Mucosa of descending colon (tissue), 3 donors: ENCODE data around the gene HIPK4. TPM values are rescaled to one million over a fixed set of nuclear protein-coding genes. Genes with fewer than 3 reads are reported as not detected.
A peak's percentile ranks its signal among the peaks of the same experiment; 100 is the strongest.

Experiments
- ATAC-seq: fragments of 200-7000 bp; cut with Tn5 transposase; one replicate; pipeline ENCODE4 v1.9.1; 2020; ENCODE audit warnings: mild to moderate bottlenecking, moderate library complexity
- DNase-seq, 3 donors: peaks; one replicate each; pipeline ENCODE4 v3.0.0-alpha.2; 2020
- H3K36me3 ChIP-seq: fragments of 200-600 bp; one replicate; pipeline ENCODE4 v1.8.0; 2021; ENCODE audit warnings: low read depth, mild to moderate bottlenecking
- H3K4me1 ChIP-seq: fragments of 200-600 bp; one replicate; pipeline ENCODE4 v1.8.0; 2021; ENCODE audit warnings: low read depth, mild to moderate bottlenecking
- H3K4me3 ChIP-seq: fragments of 200-600 bp; one replicate; pipeline ENCODE4 v1.8.0; 2021; ENCODE audit warnings: mild to moderate bottlenecking
- H3K9me3 ChIP-seq: fragments of 200-600 bp; one replicate; pipeline ENCODE4 v1.8.0; 2021; ENCODE audit warnings: mild to moderate bottlenecking
- CTCF ChIP-seq: fragments of 200-600 bp; IDR thresholded peaks from one replicate; pipeline ENCODE4 v1.8.0; 2022; ENCODE audit warnings: antibody characterized with exemption, mild to moderate bottlenecking
- intact Hi-C, 2 donors: fragments of 100-400 bp; cut with DNase I in 1 of 2; cut with micrococcal nuclease in 1 of 2; formaldehyde crosslinking; loops; one replicate each; pipeline versions ENCODE4 v1.11.0 to v1.11.1; 2022; cut with DNase I, micrococcal nuclease
- total RNA-seq, 3 donors: library from RNA; stranded (reverse); fragmentation: NEBNext Ultra II Directional in 2 of 3; extraction: Animal tissue kit (Norgen Biotek cat#: 25700) in 2 of 3; gene quantifications; one replicate each; pipeline versions ENCODE4 v1.2.1 to v1.2.4, GENCODE V29; 2021 to 2023
- donor health status: DM: no; HTN: no; CAD: no; lungs with moderate emphysema.
- donor health status: DM: no; HTN: no; CAD: no.
- donor health status: DM: no; HTN: yes; CAD: no.

Gene HIPK4
- total RNA-seq, 3 donors from 2014 or later, result 0.19 TPM; not detected in 2

- intact Hi-C loops, result no loop called here
Measured at GRCh38 chr19:40425450-40426287, 35.7 kb upstream of the HIPK4 start, which contains the start of gene SERTAD1. Gene SERTAD1, minus strand, starts transcription at chr19:40425992. Its CDS starts 2,446 bp downstream, at chr19:40423546.

GRCh38 chr19:40424637-40425449, 34.9 kb upstream of the HIPK4 start:
- intact Hi-C loops, result no loop called here
- TF ChIP-seq CTCF, result no peak
- H3K9me3 ChIP-seq, result no peaks in the 10 kb centered on the region
- H3K4me3 ChIP-seq, result peak overlapping the region; percentile 85
- H3K36me3 ChIP-seq, result no peaks in the 10 kb centered on the region
- peak in 2 of 3 donors; percentile 50 to 55 for DNase-seq
- no peak for ATAC-seq
- peaks cover 18% of the 10 kb centered on the region for H3K4me1 ChIP-seq

More at GRCh38 chr19:40425450-40426287, 35.7 kb upstream of the HIPK4 start, which contains the start of gene SERTAD1:
- Histone ChIP-seq H3K9me3 (no peaks in the 10 kb centered on the region), H3K4me3 (peak within 1 kb of the TSS; percentile 85), H3K36me3 (no peaks in the 10 kb centered on the region), H3K4me1 (peaks cover 18% of the 10 kb centered on the region)
- TF ChIP-seq CTCF, result peak; percentile 44
- DNase-seq (peak; percentile 100), ATAC-seq (peak; percentile 88)

GRCh38 chr19:40423938-40424337, 34.0 kb upstream of the HIPK4 start:
- DNase-seq (no peak), ATAC-seq (no peak)
- intact Hi-C loops, result no loop called here
- H3K9me3 ChIP-seq, result no peaks in the 10 kb centered on the region
- no peaks in the 10 kb centered on the region for H3K36me3 ChIP-seq
- H3K4me3 ChIP-seq, result no peak overlapping the region
- no peak for TF ChIP-seq CTCF
- peaks cover 18% of the 10 kb centered on the region for H3K4me1 ChIP-seq

GRCh38 chr19:40422748-40423566, 33.0 kb upstream of the HIPK4 start:
- ATAC-seq, result no peak
- peak in 1 of 3 donors; percentile 27 for DNase-seq
- intact Hi-C loops, result no loop called here

More at GRCh38 chr19:40422748-40423566, 33.0 kb upstream of the HIPK4 start:
- Histone ChIP-seq H3K4me3 (no peak overlapping the region), H3K36me3 (no peaks in the 10 kb centered on the region), H3K9me3 (no peaks in the 10 kb centered on the region), H3K4me1 (peaks cover 18% of the 10 kb centered on the region)
- TF ChIP-seq CTCF, result no peak
